Cardiac muscle cell (in vitro differentiated cells and primary cell): ENCODE data around the gene ANKRD2. TPM values are rescaled to one million over a fixed set of nuclear protein-coding genes. Genes with fewer than 3 reads are reported as not detected.
"Not testable (repeated sequence)": the region's sequence is repeated elsewhere in the genome, so short reads cannot be mapped to it uniquely, and the experiment has no call there.

ENCODE experiments used
- DNase-seq, 2 donors: peaks; one replicate each; pipeline versions ENCODE4 v3.0.0 to v3.0.0-alpha.2; 2010 to 2017; ENCODE audit warnings: low read depth in 1 of 2, low spot score in 1 of 2
- H3K27ac ChIP-seq: fragments of 200-600 bp; sonication (generic); 2 replicates; pipeline ENCODE4 v1.5.1; 2016
- H3K27me3 ChIP-seq: fragments of 200-600 bp; sonication (generic); 2 replicates; pipeline ENCODE4 v1.6.0; 2016; ENCODE audit warnings: control low read depth
- H3K36me3 ChIP-seq: fragments of 200-600 bp; sonication (generic); 2 replicates; pipeline ENCODE4 v1.5.1; 2016; ENCODE audit warnings: control low read depth
- H3K4me1 ChIP-seq: fragments of 200-600 bp; sonication (generic); 2 replicates; pipeline ENCODE4 v1.8.1; 2017; ENCODE audit warnings: low read depth, mild to moderate bottlenecking, mixed run types
- H3K4me3 ChIP-seq: fragments of 200-600 bp; sonication (generic); 2 replicates; pipeline ENCODE4 v1.5.1; 2016; ENCODE audit warnings: mild to moderate bottlenecking
- H3K9me3 ChIP-seq: fragments of 200-600 bp; sonication (generic); 2 replicates; pipeline ENCODE4 v1.5.1; 2017; ENCODE audit warnings: low read depth, mild to moderate bottlenecking, control low read depth
- polyA plus RNA-seq: library from polyadenylated mRNA; unstranded; fragments of >200 nt; fragmentation: Nextera tagmentation; extraction: Ambion mirVana; gene quantifications from 2 replicates; pipeline ENCODE4 v1.2.1, GENCODE V29; 2016
- total RNA-seq: library from RNA; depleted of rRNA; stranded (reverse); fragments of >200 nt; gene quantifications from 2 replicates; pipeline ENCODE4 v1.2.3, GENCODE V29; 2016
- TF ChIP-seq, protein P1 (sequence below): IDR thresholded peaks from 2 replicates; pipeline ENCODE4 v1.5.1; 2012; ENCODE audit warnings: low read depth, mild to moderate bottlenecking, low read length

The ANKRD2 gene
- total RNA-seq (not detected in 2 replicates), polyA plus RNA-seq (not detected in 2 replicates)

- no peaks in the 10 kb centered on the region for H3K27me3 ChIP-seq
- peaks cover 6% of the 10 kb centered on the region for H3K4me1 ChIP-seq
- no peaks in the 10 kb centered on the region for H3K36me3 ChIP-seq
- DNase-seq, result peak; percentile 83 to 86
- TF ChIP-seq, protein P1, sequence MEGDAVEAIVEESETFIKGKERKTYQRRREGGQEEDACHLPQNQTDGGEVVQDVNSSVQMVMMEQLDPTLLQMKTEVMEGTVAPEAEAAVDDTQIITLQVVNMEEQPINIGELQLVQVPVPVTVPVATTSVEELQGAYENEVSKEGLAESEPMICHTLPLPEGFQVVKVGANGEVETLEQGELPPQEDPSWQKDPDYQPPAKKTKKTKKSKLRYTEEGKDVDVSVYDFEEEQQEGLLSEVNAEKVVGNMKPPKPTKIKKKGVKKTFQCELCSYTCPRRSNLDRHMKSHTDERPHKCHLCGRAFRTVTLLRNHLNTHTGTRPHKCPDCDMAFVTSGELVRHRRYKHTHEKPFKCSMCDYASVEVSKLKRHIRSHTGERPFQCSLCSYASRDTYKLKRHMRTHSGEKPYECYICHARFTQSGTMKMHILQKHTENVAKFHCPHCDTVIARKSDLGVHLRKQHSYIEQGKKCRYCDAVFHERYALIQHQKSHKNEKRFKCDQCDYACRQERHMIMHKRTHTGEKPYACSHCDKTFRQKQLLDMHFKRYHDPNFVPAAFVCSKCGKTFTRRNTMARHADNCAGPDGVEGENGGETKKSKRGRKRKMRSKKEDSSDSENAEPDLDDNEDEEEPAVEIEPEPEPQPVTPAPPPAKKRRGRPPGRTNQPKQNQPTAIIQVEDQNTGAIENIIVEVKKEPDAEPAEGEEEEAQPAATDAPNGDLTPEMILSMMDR, result peak; percentile 91
- H3K27ac ChIP-seq, result no peak within 1 kb of the TSS
- H3K4me3 ChIP-seq, result no peak within 1 kb of the TSS
- no peaks in the 10 kb centered on the region for H3K9me3 ChIP-seq
These were observed at the start of gene ANKRD2 for GRCh38 chr10:97572214-97572989. Gene ANKRD2, plus strand, starts transcription at chr10:97572779. Its CDS starts 10 bp downstream, at chr10:97572789.

DNA sequence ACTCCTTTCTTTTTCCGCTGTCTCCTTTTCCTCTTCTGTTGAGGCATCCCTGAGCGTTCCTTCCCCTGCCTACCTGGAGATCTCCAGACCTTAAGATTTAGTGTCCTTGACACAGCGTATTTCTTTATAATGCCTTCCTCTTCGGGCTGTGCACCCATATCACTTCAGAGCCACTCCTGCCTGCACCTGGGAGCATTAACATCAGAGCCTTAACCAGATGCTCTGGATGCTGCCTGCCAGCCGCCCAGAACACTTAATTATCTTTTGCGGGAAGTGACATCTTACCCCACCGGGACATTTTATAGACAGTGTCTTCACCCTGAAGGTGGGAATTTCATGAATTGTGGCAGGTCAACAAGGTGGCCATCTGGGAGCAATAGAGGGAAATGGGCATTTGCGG, 49.6 kb upstream of the ANKRD2 start:
- TF ChIP-seq, protein P1, result no peak
- H3K4me1 ChIP-seq, result no peaks in the 10 kb centered on the region
- H3K27me3 ChIP-seq, result no peaks in the 10 kb centered on the region
- H3K27ac ChIP-seq, result no peak overlapping the region
- H3K36me3 ChIP-seq, result no peaks in the 10 kb centered on the region
- no peak for DNase-seq
- H3K9me3 ChIP-seq, result no peaks in the 10 kb centered on the region
- no peak overlapping the region for H3K4me3 ChIP-seq

DNA sequence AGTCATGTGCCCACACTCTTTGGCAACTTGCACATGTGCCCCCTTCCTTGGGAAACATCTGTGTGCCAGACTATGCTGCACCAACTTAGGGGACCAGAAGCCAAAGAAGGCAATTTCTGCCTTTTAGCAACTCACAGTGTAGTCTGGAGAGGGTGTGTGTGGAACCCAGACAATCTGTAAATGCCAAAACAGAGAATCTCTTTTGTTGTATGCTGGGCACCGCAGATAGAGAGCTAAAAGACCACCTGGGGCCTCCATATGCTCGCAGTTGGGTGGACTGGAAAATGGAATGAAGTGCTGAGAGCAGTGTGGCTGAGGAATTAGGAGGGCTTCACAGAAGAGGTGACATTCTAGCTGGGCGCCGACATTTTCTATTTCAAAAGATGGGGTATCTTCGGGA, 47.5 kb upstream of the ANKRD2 start:
- no peaks in the 10 kb centered on the region for H3K36me3 ChIP-seq
- H3K4me1 ChIP-seq, result no peaks in the 10 kb centered on the region
- no peak overlapping the region for H3K27ac ChIP-seq
- no peaks in the 10 kb centered on the region for H3K9me3 ChIP-seq
- H3K27me3 ChIP-seq, result no peaks in the 10 kb centered on the region
- TF ChIP-seq, protein P1, result no peak
- no peak overlapping the region for H3K4me3 ChIP-seq
- no peak for DNase-seq

DNA sequence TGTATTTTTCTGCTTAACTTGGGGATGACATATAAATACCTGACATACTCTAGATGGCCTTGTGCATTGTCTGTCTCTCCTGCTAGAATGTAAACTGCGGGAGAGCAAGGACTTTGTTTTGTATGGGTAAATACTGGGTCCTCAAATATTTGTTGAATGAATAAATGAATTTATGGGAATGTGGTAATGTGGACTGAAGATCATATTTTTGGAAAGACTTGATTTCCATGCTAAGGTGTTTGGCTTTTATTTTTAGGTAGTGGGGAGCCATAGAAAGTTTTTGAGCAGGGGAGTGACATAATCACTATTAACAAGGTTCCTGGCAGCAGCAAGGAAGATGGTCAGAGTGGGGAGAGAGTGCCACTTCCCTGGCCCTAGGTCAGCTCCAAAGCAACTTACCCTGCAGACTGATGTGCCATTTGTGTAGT, 46.9 kb upstream of the ANKRD2 start:
- H3K4me3 ChIP-seq, result no peak overlapping the region
- H3K27me3 ChIP-seq, result no peaks in the 10 kb centered on the region
- H3K4me1 ChIP-seq, result no peaks in the 10 kb centered on the region
- TF ChIP-seq, protein P1, result no peak
- no peak for DNase-seq
- H3K36me3 ChIP-seq, result no peaks in the 10 kb centered on the region
- no peak overlapping the region for H3K27ac ChIP-seq
- H3K9me3 ChIP-seq, result no peaks in the 10 kb centered on the region

DNA sequence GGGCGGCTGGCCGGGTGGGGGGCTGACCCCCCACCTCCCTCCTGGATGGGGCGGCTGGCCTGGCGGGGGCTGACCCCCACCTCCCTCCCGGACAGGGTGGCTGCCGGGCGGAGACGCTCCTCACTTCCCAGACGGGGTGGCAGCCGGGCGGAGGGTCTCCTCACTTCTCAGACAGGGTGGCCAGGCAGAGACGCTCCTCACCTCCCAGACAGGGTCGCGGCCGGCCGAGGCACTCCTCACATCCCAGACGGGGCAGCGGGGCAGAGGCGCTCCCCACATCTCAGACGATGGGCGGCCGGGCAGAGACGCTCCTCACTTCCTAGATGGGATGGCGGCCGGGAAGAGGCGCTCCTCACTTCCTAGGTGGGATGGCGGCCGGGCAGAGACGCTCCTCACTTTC, 43.7 kb upstream of the ANKRD2 start:
- H3K4me3 ChIP-seq, H3K9me3 ChIP-seq, H3K4me1 ChIP-seq, H3K36me3 ChIP-seq, H3K27me3 ChIP-seq, H3K27ac ChIP-seq, DNase-seq: not testable (repeated sequence)

DNA sequence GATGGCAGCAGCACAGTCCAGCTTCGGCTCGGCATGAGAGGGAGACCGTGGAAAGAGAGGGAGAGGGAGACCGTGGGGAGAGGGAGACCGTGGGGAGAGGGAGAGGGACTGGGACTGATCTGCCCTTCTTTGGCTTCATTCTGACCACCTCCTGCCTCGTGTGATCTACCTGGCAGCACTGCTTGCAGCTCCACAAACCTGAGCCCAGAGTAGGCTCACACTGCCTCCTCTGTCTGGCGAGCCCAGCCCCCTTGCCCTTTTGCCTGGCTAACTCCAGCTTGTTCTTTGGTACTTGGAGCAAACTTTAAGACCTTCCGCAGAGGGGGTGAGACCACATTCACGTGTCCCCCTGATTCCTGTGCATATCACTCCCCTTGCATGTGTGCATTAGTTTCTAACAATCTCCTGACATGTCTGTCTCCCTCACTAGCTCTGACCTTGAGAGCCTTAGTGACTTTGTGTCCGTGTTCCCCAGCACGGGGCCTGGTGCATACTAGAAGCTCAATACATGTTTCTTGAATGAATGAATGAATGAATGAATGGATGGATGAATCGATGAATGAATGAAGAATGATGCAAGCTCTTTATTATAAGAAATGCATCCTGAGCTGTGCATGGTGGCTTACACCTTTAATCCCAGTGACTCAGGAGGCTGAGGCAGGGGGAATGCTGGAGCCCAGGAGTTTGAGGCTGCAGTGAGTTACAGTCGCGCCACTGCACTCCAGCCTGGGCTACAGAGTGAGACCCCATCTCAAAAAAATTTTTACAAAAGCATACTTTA, 42.7 kb upstream of the ANKRD2 start:
- H3K36me3 ChIP-seq, result no peaks in the 10 kb centered on the region

More for the DNA sequence above, 42.7 kb upstream of the ANKRD2 start:
- Histone ChIP-seq H3K4me3 (no peak overlapping the region), H3K27ac (no peak overlapping the region), H3K4me1 (no peaks in the 10 kb centered on the region), H3K9me3 (no peaks in the 10 kb centered on the region), H3K27me3 (no peaks in the 10 kb centered on the region)
- no peak for DNase-seq
- TF ChIP-seq, protein P1, result no peak
